Gastroesophageal sphincter (tissue), 3 donors: ENCODE measurements around the gene KRTAP1-1.

Source experiments
- EP300 ChIP-seq: sonication (generic); formaldehyde crosslinking; IDR thresholded peaks from one replicate; pipeline ENCODE4 v1.6.1; 2017; ENCODE audit warnings: antibody characterized with exemption, mild to moderate bottlenecking
- POLR2A ChIP-seq, 2 donors: fragments of 450-650 bp; IDR thresholded peaks; one replicate each; pipeline ENCODE4 v1.6.1; 2017; ENCODE audit warnings: antibody characterized with exemption in 2 of 2, mild to moderate bottlenecking in 2 of 2, moderate library complexity in 1 of 2
- TF ChIP-seq, protein P1 (sequence below), 4 experiments: fragments of 200-600 bp in 2 of 4; fragments of 450-650 bp in 2 of 4; sonication (generic) in 1 of 4; IDR thresholded peaks; one replicate each; pipeline ENCODE4 v1.5.1; 2017 to 2019; ENCODE audit warnings: antibody characterized with exemption in 4 of 4, mild to moderate bottlenecking in 2 of 4, moderate library complexity in 2 of 4

GRCh38 chr17:41037853-41038350 is 3.3 kb downstream of the KRTAP1-1 start:
- TF ChIP-seq EP300 (no peak), POLR2A (IDR thresholded peaks at IDR 0.05) (no peak)
- TF ChIP-seq, protein P1, sequence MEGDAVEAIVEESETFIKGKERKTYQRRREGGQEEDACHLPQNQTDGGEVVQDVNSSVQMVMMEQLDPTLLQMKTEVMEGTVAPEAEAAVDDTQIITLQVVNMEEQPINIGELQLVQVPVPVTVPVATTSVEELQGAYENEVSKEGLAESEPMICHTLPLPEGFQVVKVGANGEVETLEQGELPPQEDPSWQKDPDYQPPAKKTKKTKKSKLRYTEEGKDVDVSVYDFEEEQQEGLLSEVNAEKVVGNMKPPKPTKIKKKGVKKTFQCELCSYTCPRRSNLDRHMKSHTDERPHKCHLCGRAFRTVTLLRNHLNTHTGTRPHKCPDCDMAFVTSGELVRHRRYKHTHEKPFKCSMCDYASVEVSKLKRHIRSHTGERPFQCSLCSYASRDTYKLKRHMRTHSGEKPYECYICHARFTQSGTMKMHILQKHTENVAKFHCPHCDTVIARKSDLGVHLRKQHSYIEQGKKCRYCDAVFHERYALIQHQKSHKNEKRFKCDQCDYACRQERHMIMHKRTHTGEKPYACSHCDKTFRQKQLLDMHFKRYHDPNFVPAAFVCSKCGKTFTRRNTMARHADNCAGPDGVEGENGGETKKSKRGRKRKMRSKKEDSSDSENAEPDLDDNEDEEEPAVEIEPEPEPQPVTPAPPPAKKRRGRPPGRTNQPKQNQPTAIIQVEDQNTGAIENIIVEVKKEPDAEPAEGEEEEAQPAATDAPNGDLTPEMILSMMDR (IDR thresholded peaks at IDR 0.05), result no peak
